ENCODE measurements around the gene TMEM131L.

The TMEM131L gene

DNA sequence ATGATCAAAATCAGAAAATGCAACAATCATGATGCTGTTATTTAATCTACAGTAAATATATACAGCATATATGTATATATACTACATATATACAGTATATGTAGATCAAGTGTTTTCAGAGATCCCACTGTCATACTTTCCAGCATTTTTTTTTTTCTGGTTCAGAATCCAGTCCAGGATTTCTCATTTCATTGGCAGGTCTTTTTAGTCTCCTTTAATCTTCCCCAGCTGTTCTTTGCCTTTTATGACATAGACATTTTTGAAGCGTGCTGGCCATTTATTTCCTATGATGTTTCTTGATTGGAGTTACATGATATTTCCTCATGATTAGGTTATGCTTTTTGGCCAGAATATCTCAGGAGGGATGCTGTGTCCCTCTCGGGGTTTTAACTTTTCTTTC, 125.9 kb downstream of the TMEM131L start:
- no peak overlapping the region for H3K14ac ChIP-seq (ENCODE audit: low read length in 2 of 2)
- H3K9ac ChIP-seq (ENCODE audit: low read length) = no peak overlapping the region
- no peak overlapping the region for H2AK5ac ChIP-seq (ENCODE audit: low read length, severe bottlenecking)
- DNase-seq = no peak
- no peak overlapping the region for H3K4me3 ChIP-seq (ENCODE audit: insufficient read depth in 1 of 2, low read depth in 1 of 2, low read length in 2 of 2)
- no peak overlapping the region for H2BK12ac ChIP-seq (ENCODE audit: low read length in 2 of 2)
- H3K4ac ChIP-seq (ENCODE audit: low read depth in 1 of 2, low read length in 2 of 2) = no peak overlapping the region
- no peak overlapping the region for H3K18ac ChIP-seq (ENCODE audit: low read depth in 1 of 2, low read length in 2 of 2)
- H3K4me2 ChIP-seq (ENCODE audit: low read length, poor library complexity, severe bottlenecking) = no peak overlapping the region
- no peak overlapping the region for H4K91ac ChIP-seq (ENCODE audit: low read length)
- no peak overlapping the region for H3K27ac ChIP-seq (ENCODE audit: low read length, poor library complexity, severe bottlenecking)
- 100% methylated on average over 1 of the region's 2 CpGs for WGBS
- H2AFZ ChIP-seq (ENCODE audit: low read depth, low read length) = no peak overlapping the region
- H3K27me3 ChIP-seq (ENCODE audit: control insufficient read depth in 1 of 2, insufficient read depth in 1 of 2, low read length in 2 of 2) = no peaks in the 10 kb centered on the region
- no peak overlapping the region for H3K23ac ChIP-seq (ENCODE audit: low read length in 2 of 2)
- peaks cover 1% of the 10 kb centered on the region for H3K79me1 ChIP-seq (replicated peaks; ENCODE audit: low read length, poor library complexity, severe bottlenecking)
- H3K4me1 ChIP-seq (ENCODE audit: control insufficient read depth, insufficient read depth, low read depth, low read length) = no peaks in the 10 kb centered on the region
- H2BK15ac ChIP-seq (ENCODE audit: low read depth, poor library complexity, severe bottlenecking) = no peak overlapping the region
- H3K36me3 ChIP-seq (ENCODE audit: control insufficient read depth in 1 of 2, insufficient read depth in 2 of 2, low read depth in 1 of 2, low read length in 2 of 2) = peaks cover 6 to 27% of the 10 kb centered on the region in 2 experiments
- no peaks in the 10 kb centered on the region for H3K9me3 ChIP-seq (ENCODE audit: control insufficient read depth, low read length)
- no peak overlapping the region for H2BK120ac ChIP-seq (ENCODE audit: low read depth, low read length)
- no peak overlapping the region for H4K8ac ChIP-seq (ENCODE audit: low read length)
- H2BK5ac ChIP-seq (ENCODE audit: low read depth, low read length, poor library complexity, severe bottlenecking) = no peak overlapping the region

GRCh38 chr4:153593161-153593560, 127.0 kb downstream of the TMEM131L start:
- H4K8ac ChIP-seq (ENCODE audit: low read length) = no peak overlapping the region
- no peak overlapping the region for H4K91ac ChIP-seq (ENCODE audit: low read length)
- no peak overlapping the region for H2AFZ ChIP-seq (ENCODE audit: low read depth, low read length)
- no peaks in the 10 kb centered on the region for H3K4me1 ChIP-seq (ENCODE audit: control insufficient read depth, insufficient read depth, low read depth, low read length)
- H2BK15ac ChIP-seq (ENCODE audit: low read depth, poor library complexity, severe bottlenecking) = no peak overlapping the region
- H3K4me2 ChIP-seq (ENCODE audit: low read length, poor library complexity, severe bottlenecking) = no peak overlapping the region
- no peak overlapping the region for H2AK5ac ChIP-seq (ENCODE audit: low read length, severe bottlenecking)
- peaks cover 6 to 27% of the 10 kb centered on the region in 2 experiments for H3K36me3 ChIP-seq (ENCODE audit: control insufficient read depth in 1 of 2, insufficient read depth in 2 of 2, low read depth in 1 of 2, low read length in 2 of 2)
- H3K9ac ChIP-seq (ENCODE audit: low read length) = no peak overlapping the region
- H3K27me3 ChIP-seq (ENCODE audit: control insufficient read depth in 1 of 2, insufficient read depth in 1 of 2, low read length in 2 of 2) = no peaks in the 10 kb centered on the region
- H2BK120ac ChIP-seq (ENCODE audit: low read depth, low read length) = no peak overlapping the region
- H3K18ac ChIP-seq (ENCODE audit: low read depth in 1 of 2, low read length in 2 of 2) = no peak overlapping the region
- H3K14ac ChIP-seq (ENCODE audit: low read length in 2 of 2) = no peak overlapping the region
- no peak overlapping the region for H3K27ac ChIP-seq (ENCODE audit: low read length, poor library complexity, severe bottlenecking)
- H3K9me3 ChIP-seq (ENCODE audit: control insufficient read depth, low read length) = no peaks in the 10 kb centered on the region
- no peak overlapping the region for H3K4me3 ChIP-seq (ENCODE audit: insufficient read depth in 1 of 2, low read depth in 1 of 2, low read length in 2 of 2)
- no peak overlapping the region for H3K23ac ChIP-seq (ENCODE audit: low read length in 2 of 2)
- H3K79me1 ChIP-seq (replicated peaks; ENCODE audit: low read length, poor library complexity, severe bottlenecking) = peaks cover 1% of the 10 kb centered on the region
- WGBS = 98% methylated on average over 3 of the region's 5 CpGs
- H3K4ac ChIP-seq (ENCODE audit: low read depth in 1 of 2, low read length in 2 of 2) = no peak overlapping the region
- no peak overlapping the region for H2BK12ac ChIP-seq (ENCODE audit: low read length in 2 of 2)
- DNase-seq = no peak
- H2BK5ac ChIP-seq (ENCODE audit: low read depth, low read length, poor library complexity, severe bottlenecking) = no peak overlapping the region

GRCh38 chr4:153594210-153594609, 128.1 kb downstream of the TMEM131L start:
- DNase-seq = peak; percentile 8
- Histone ChIP-seq H3K79me1 (replicated peaks; ENCODE audit: low read length, poor library complexity, severe bottlenecking) (peaks cover 1% of the 10 kb centered on the region), H3K9ac (ENCODE audit: low read length) (no peak overlapping the region), H3K4me3 (ENCODE audit: insufficient read depth in 1 of 2, low read depth in 1 of 2, low read length in 2 of 2) (no peak overlapping the region), H4K91ac (ENCODE audit: low read length) (no peak overlapping the region), H3K27me3 (ENCODE audit: control insufficient read depth in 1 of 2, insufficient read depth in 1 of 2, low read length in 2 of 2) (no peaks in the 10 kb centered on the region), H3K36me3 (ENCODE audit: control insufficient read depth in 1 of 2, insufficient read depth in 2 of 2, low read depth in 1 of 2, low read length in 2 of 2) (peaks cover 9 to 27% of the 10 kb centered on the region in 2 experiments), H3K4me2 (ENCODE audit: low read length, poor library complexity, severe bottlenecking) (no peak overlapping the region), H2BK120ac (ENCODE audit: low read depth, low read length) (no peak overlapping the region), H3K18ac (ENCODE audit: low read depth in 1 of 2, low read length in 2 of 2) (no peak overlapping the region), H2BK12ac (ENCODE audit: low read length in 2 of 2) (no peak overlapping the region), H2BK5ac (ENCODE audit: low read depth, low read length, poor library complexity, severe bottlenecking) (no peak overlapping the region), H2AFZ (ENCODE audit: low read depth, low read length) (no peak overlapping the region), H3K4me1 (ENCODE audit: control insufficient read depth, insufficient read depth, low read depth, low read length) (no peaks in the 10 kb centered on the region), H3K23ac (ENCODE audit: low read length in 2 of 2) (no peak overlapping the region), H3K27ac (ENCODE audit: low read length, poor library complexity, severe bottlenecking) (no peak overlapping the region), H3K9me3 (ENCODE audit: control insufficient read depth, low read length) (no peaks in the 10 kb centered on the region), H2AK5ac (ENCODE audit: low read length, severe bottlenecking) (no peak overlapping the region), H3K14ac (ENCODE audit: low read length in 2 of 2) (no peak overlapping the region), H4K8ac (ENCODE audit: low read length) (no peak overlapping the region), H2BK15ac (ENCODE audit: low read depth, poor library complexity, severe bottlenecking) (no peak overlapping the region), H3K4ac (ENCODE audit: low read depth in 1 of 2, low read length in 2 of 2) (no peak overlapping the region)
- WGBS = 60% methylated on average over 1 of the region's 2 CpGs

DNA sequence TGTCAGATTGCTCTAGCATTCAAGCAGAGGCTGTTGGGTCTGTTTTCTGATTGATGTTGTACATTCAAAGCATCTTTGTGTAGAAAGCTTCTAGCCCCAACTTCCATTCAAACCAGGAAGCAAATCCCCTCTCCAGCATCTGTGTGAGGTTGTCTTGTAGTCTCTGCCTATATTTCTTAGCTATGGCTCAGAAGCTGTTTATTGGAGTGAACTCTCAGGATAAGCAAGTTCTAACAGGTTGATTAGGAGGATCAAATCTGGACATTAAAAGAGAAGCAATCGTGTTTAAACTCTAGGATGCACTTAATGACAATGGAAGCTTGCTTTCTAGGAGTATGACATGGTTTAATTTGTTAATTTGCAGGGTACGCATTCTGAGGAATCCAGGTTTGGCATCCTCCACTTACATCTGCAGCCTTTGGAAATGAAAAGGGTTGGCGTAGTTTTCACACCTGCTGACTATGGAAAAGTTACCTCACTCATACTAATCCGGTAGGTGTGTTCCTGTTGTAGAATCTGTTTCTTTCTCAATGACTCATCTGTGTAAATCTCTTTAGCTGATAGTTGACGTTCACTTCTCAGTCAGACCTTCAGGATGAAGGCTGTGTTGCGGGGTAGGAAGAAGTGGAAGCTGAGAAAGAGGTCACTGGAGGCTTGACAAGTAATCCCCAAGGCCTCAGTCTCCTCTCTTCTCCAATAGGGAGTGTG, 129.9 kb downstream of the TMEM131L start:
- Histone ChIP-seq H3K4me2 (ENCODE audit: low read length, poor library complexity, severe bottlenecking) (no peak overlapping the region), H3K4me3 (ENCODE audit: insufficient read depth in 1 of 2, low read depth in 1 of 2, low read length in 2 of 2) (no peak overlapping the region), H2BK12ac (ENCODE audit: low read length in 2 of 2) (no peak overlapping the region), H3K9me3 (ENCODE audit: control insufficient read depth, low read length) (no peaks in the 10 kb centered on the region), H3K14ac (ENCODE audit: low read length in 2 of 2) (no peak overlapping the region), H3K27ac (ENCODE audit: low read length, poor library complexity, severe bottlenecking) (no peak overlapping the region), H2BK5ac (ENCODE audit: low read depth, low read length, poor library complexity, severe bottlenecking) (no peak overlapping the region), H2BK15ac (ENCODE audit: low read depth, poor library complexity, severe bottlenecking) (no peak overlapping the region), H2AFZ (ENCODE audit: low read depth, low read length) (no peak overlapping the region), H3K9ac (ENCODE audit: low read length) (no peak overlapping the region), H2BK120ac (ENCODE audit: low read depth, low read length) (no peak overlapping the region), H3K79me1 (replicated peaks; ENCODE audit: low read length, poor library complexity, severe bottlenecking) (peaks cover 1% of the 10 kb centered on the region), H3K4me1 (ENCODE audit: control insufficient read depth, insufficient read depth, low read depth, low read length) (no peaks in the 10 kb centered on the region), H4K91ac (ENCODE audit: low read length) (no peak overlapping the region), H4K8ac (ENCODE audit: low read length) (no peak overlapping the region), H3K4ac (ENCODE audit: low read depth in 1 of 2, low read length in 2 of 2) (no peak overlapping the region), H2AK5ac (ENCODE audit: low read length, severe bottlenecking) (no peak overlapping the region), H3K18ac (ENCODE audit: low read depth in 1 of 2, low read length in 2 of 2) (no peak overlapping the region), H3K36me3 (ENCODE audit: control insufficient read depth in 1 of 2, insufficient read depth in 2 of 2, low read depth in 1 of 2, low read length in 2 of 2) (peaks cover 10 to 23% of the 10 kb centered on the region in 2 experiments), H3K23ac (ENCODE audit: low read length in 2 of 2) (no peak overlapping the region), H3K27me3 (ENCODE audit: control insufficient read depth in 1 of 2, insufficient read depth in 1 of 2, low read length in 2 of 2) (no peaks in the 10 kb centered on the region)
- DNase-seq = no peak
- WGBS = 89% methylated on average over 6 of the region's 6 CpGs
